K562 (cell line): ENCODE measurements around the gene BCAS3. TPM values are rescaled to one million over a fixed set of nuclear protein-coding genes. Genes with fewer than 3 reads are reported as not detected.

ENCODE experiments used
- ATAC-seq: fragments of 200-7000 bp; cut with Tn5 transposase; 3 replicates; pipeline ENCODE4 v1.9.1; 2020; ENCODE audit warnings: moderate library complexity
- BruUV-seq: library from RNA; stranded (reverse); fragments of 400-500 nt; replicated peaks from 2 replicates; lab custom pipeline; 2021; lab: Mats Ljungman, UMichigan
- CTCF ChIA-PET: fragments of 300-600 bp; formaldehyde crosslinking; extraction: SDS; loops from one replicate; lab custom pipeline; 2021; ENCODE audit warnings: low intra/inter-chr PET ratio; lab: Yijun Ruan, JAX
- POLR2A ChIA-PET: fragments of 300-600, 350-650 bp; sonication (Branson Sonifier 250); formaldehyde crosslinking; extraction: SDS; loops from one replicate; lab custom pipeline; 2021; ENCODE audit warnings: antibody characterized with exemption, inconsistent platforms; lab: Yijun Ruan, JAX
- DNase-seq, 4 experiments: peaks; one replicate each; pipeline versions ENCODE4 v3.0.0 to v3.0.0-alpha.2; 2011 to 2018; ENCODE audit warnings: low spot score in 3 of 4, mixed read lengths in 3 of 4; ENCODE audit errors: extremely low read depth in 1 of 4
- FAIRE-seq: peaks from 2 replicates; lab custom pipeline; 2011; peaks lifted over from hg19 to GRCh38; lab: Jason Lieb, UNC
- H2AFZ ChIP-seq: 2 replicates; pipeline ENCODE4 v1.6.0; 2011; ENCODE audit warnings: low read depth, low read length, control low read depth, inconsistent platforms
- H3K27ac ChIP-seq: fragments of 200-600 bp; 3 replicates; pipeline ENCODE4 v1.8.0; 2011; ENCODE audit warnings: low read depth, mild to moderate bottlenecking, control low read depth, inconsistent platforms, low read length, moderate library complexity, mixed read lengths; ENCODE audit errors: extremely low read depth
- H3K27me3 ChIP-seq, 2 experiments: fragments of 300-600 bp in 1 of 2; 2 replicates in 1 of 2; 3 replicates in 1 of 2; pipeline versions ENCODE4 v1.6.0 to v1.8.0; 2011; ENCODE audit warnings: inconsistent platforms in 2 of 2, low read length in 2 of 2, mild to moderate bottlenecking in 1 of 2, mixed read lengths in 1 of 2, moderate library complexity in 1 of 2; ENCODE audit not compliant: control insufficient read depth in 2 of 2, insufficient read depth in 2 of 2
- H3K36me3 ChIP-seq: fragments of 300-600 bp; 3 replicates; pipeline ENCODE4 v1.8.0; 2011; ENCODE audit warnings: mild to moderate bottlenecking, low read length, inconsistent platforms; ENCODE audit not compliant: control insufficient read depth, insufficient read depth
- H3K4me1 ChIP-seq, 2 experiments: fragments of 200-600 bp in 1 of 2; replicated peaks in 1 of 2; 2 replicates in 1 of 2; 3 replicates in 1 of 2; pipeline versions ENCODE4 v1.5.1 to v1.8.0; 2011; ENCODE audit warnings: inconsistent platforms in 2 of 2, low read length in 2 of 2, mild to moderate bottlenecking in 1 of 2, mixed read lengths in 1 of 2, moderate library complexity in 1 of 2; ENCODE audit not compliant: control insufficient read depth in 2 of 2, insufficient read depth in 2 of 2
- H3K4me2 ChIP-seq: 2 replicates; pipeline ENCODE4 v1.6.1; 2011; ENCODE audit warnings: low read length, control low read depth, inconsistent platforms, mixed read lengths; ENCODE audit not compliant: insufficient read depth
- H3K4me3 ChIP-seq: fragments of 200-600 bp; sonication (generic), shearing (Covaris generic); 2 replicates; pipeline ENCODE4 v1.5.1; 2016; ENCODE audit warnings: control low read depth, inconsistent platforms
- H3K79me2 ChIP-seq: fragments of 200-600 bp; 3 replicates; pipeline ENCODE4 v1.8.0; 2011; ENCODE audit warnings: low read length, inconsistent platforms; ENCODE audit not compliant: control insufficient read depth, insufficient read depth
- H3K9ac ChIP-seq, 2 experiments: 2 replicates each; pipeline versions ENCODE4 v1.6.0 to v1.6.1; 2011; ENCODE audit warnings: low read depth in 2 of 2, low read length in 2 of 2, control low read depth in 1 of 2, inconsistent platforms in 1 of 2, mild to moderate bottlenecking in 1 of 2, mixed read lengths in 1 of 2; ENCODE audit not compliant: insufficient read depth in 1 of 2
- H3K9me1 ChIP-seq: one replicate; pipeline ENCODE4 v1.6.0; 2011; ENCODE audit warnings: inconsistent platforms, mild to moderate bottlenecking, low read length, moderate library complexity; ENCODE audit not compliant: control insufficient read depth, insufficient read depth
- H3K9me3 ChIP-seq: replicated peaks from 2 replicates; pipeline ENCODE4 v1.5.1; 2011; ENCODE audit warnings: low read depth, low read length, inconsistent platforms; ENCODE audit not compliant: control insufficient read depth, insufficient read depth
- H4K20me1 ChIP-seq: replicated peaks from 2 replicates; pipeline ENCODE4 v1.6.1; 2011; ENCODE audit warnings: low read length, inconsistent platforms, mixed read lengths; ENCODE audit not compliant: control insufficient read depth, insufficient read depth
- E2F3 ChIP-seq: fragments of 250-450 bp; sonication (Bioruptor Pico); IDR thresholded peaks from 2 replicates; pipeline ENCODE4 v1.4.0; 2020; ENCODE audit warnings: mild to moderate bottlenecking
- EWSR1 ChIP-seq: fragments of 450-650 bp; IDR thresholded peaks from 2 replicates; pipeline ENCODE4 v1.6.1; 2018; ENCODE audit warnings: borderline replicate concordance, mild to moderate bottlenecking, low read depth, moderate library complexity; ENCODE audit not compliant: partially characterized antibody
- FOXJ3 ChIP-seq: sonication (generic); formaldehyde crosslinking; IDR thresholded peaks from 2 replicates; pipeline ENCODE4 v1.4.0; 2020; ENCODE audit warnings: mild to moderate bottlenecking, missing genetic modification reagents
- HCFC1 ChIP-seq: IDR thresholded peaks from 2 replicates; pipeline ENCODE4 v1.6.1; 2012; ENCODE audit warnings: low read depth, low read length, improper control_type of control experiment
- HIVEP1 ChIP-seq: fragments of 250-450 bp; sonication (Bioruptor Pico); IDR thresholded peaks from 2 replicates; pipeline ENCODE4 v1.4.0; 2020; ENCODE audit warnings: mild to moderate bottlenecking
- KAT8 ChIP-seq: fragments of 450-650 bp; IDR thresholded peaks from 2 replicates; pipeline ENCODE4 v1.6.1; 2016; ENCODE audit warnings: low read depth, mild to moderate bottlenecking
- TSHZ1 ChIP-seq: fragments of 250-450 bp; sonication (Bioruptor Pico); IDR thresholded peaks from 2 replicates; pipeline ENCODE4 v1.4.0; 2020; ENCODE audit warnings: mild to moderate bottlenecking, moderate library complexity
- ZBTB11 ChIP-seq, 3 experiments: fragments of 200-800 bp in 1 of 3; fragments of 250-450 bp in 1 of 3; fragments of 450-650 bp in 1 of 3; sonication (Bioruptor Pico) in 1 of 3; sonication (Bioruptor generic) in 1 of 3; formaldehyde crosslinking in 1 of 3; IDR thresholded peaks; 2 replicates each; pipeline versions ENCODE4 v1.6.1 to v1.8.0; 2016 to 2022; ENCODE audit warnings: mild to moderate bottlenecking in 2 of 3, missing genetic modification characterization in 2 of 3, missing compliant biosample characterization in 1 of 3, moderate library complexity in 1 of 3
- ZBTB12 ChIP-seq: fragments of 250-450 bp; sonication (Bioruptor Pico); IDR thresholded peaks from 2 replicates; pipeline ENCODE4 v1.4.0; 2020
- ZNF699 ChIP-seq: fragments of 250-450 bp; sonication (Bioruptor Pico); IDR thresholded peaks from 2 replicates; pipeline ENCODE4 v1.8.0; 2021; ENCODE audit warnings: mild to moderate bottlenecking, moderate library complexity; ENCODE audit not compliant: insufficient replicate concordance
- WGBS: fragments of 100-300 bp; shearing (Covaris generic); methylation state at CpG from one replicate; pipeline ENCODE4 v1.1.6; 2016; ENCODE audit warnings: low coverage, mixed read lengths; ENCODE audit not compliant: insufficient coverage; ENCODE audit errors: missing lambda C conversion rate; 5-methylcytosine and 5-hydroxymethylcytosine counted together
- in situ Hi-C: fragments of 300-500 bp; cut with MboI; formaldehyde crosslinking; loops from 4 replicates; pipeline ENCODE4 v1.15.0; 2018; ENCODE audit warnings: inconsistent platforms, mixed read lengths
- intact Hi-C: fragments of 100-400 bp; cut with micrococcal nuclease; formaldehyde crosslinking; loops from 2 replicates; pipeline ENCODE4 v1.14.2; 2022
- polyA plus RNA-seq, 8 experiments: library from polyadenylated mRNA; depleted of rRNA in 4 of 8; stranded (reverse) in 5 of 8; unstranded in 3 of 8; fragments of >200 nt; fragmentation: Nextera tagmentation in 2 of 8; fragmentation: Illumina TruSeq in 1 of 8; extraction: Ambion mirVana in 2 of 8; extraction: Trizol in 1 of 8; gene quantifications; 2 replicates each; pipeline versions ENCODE4 v1.2.1 to v1.2.3, GENCODE V29; 2011 to 2014; ENCODE audit warnings: inconsistent platforms in 1 of 8, missing spikeins in 1 of 8
- total RNA-seq, 7 experiments: library from RNA; depleted of rRNA in 6 of 7; stranded (reverse); fragments of >200 nt in 6 of 7; fragmentation: Illumina TruSeq in 2 of 7; extraction: Trizol in 2 of 7; gene quantifications; 2 replicates each; pipeline versions ENCODE4 v1.2.1 to v1.2.3, GENCODE V29; 2011 to 2021; ENCODE audit warnings: low replicate concordance in 1 of 7

Gene BCAS3
- total and polyA plus RNA-seq, 9 of the 15 experiments (the other 6 are each of a cell fraction or from before 2014, with no cell fraction given), result 1.9 to 5.5 (median 3.5) TPM

- intact Hi-C loops, result no loop called here
- no peak for ATAC-seq
Measured at GRCh38 chr17:61314368-61315078, 636.9 kb downstream of the BCAS3 start.

More at GRCh38 chr17:61314368-61315078, 636.9 kb downstream of the BCAS3 start:
- CTCF ChIA-PET, result no interaction called here
- H4K20me1 ChIP-seq, result no peaks in the 10 kb centered on the region
- DNase-seq, result no peak
- FAIRE-seq, result no peak
- H3K79me2 ChIP-seq, result no peaks in the 10 kb centered on the region
- peaks cover 27 to 57% of the 10 kb centered on the region in 2 experiments for H3K27me3 ChIP-seq
- H3K36me3 ChIP-seq, result no peaks in the 10 kb centered on the region
- POLR2A ChIA-PET, result interaction anchor here (0.6 kb wide), 1 partner anchor 61 kb away, joined by 3 read pairs; no protein-coding TSS in a partner anchor
- no peak overlapping the region for H3K4me2 ChIP-seq
- under 1% methylated on average over 8 of the region's 8 CpGs for WGBS
- H3K27ac ChIP-seq, result no peak overlapping the region
- H3K9me3 ChIP-seq, result no peaks in the 10 kb centered on the region
- H3K4me3 ChIP-seq, result no peak overlapping the region
- BruUV-seq, result no TSS peak
- in situ Hi-C loops, result no loop called here
- H3K9me1 ChIP-seq, result no peaks in the 10 kb centered on the region
- TF ChIP-seq TSHZ1 (no peak), ZNF699 (CRISPR knock-in tag) (no peak), HIVEP1 (no peak), E2F3 (CRISPR knock-in tag) (no peak), EWSR1 (peak; percentile 52), ZBTB11 (CRISPR knock-in tag; IDR thresholded peaks at IDR 0.05) (0 out of 6 replicates have a peak, but pooled peaks of 1 of the 3 experiments have one; percentile 10), FOXJ3 (CRISPR knock-in tag) (no peak), HCFC1 (no peak), ZBTB12 (CRISPR knock-in tag) (no peak), KAT8 (no peak)
- TF ChIP-seq, all 486 proteins: peak for 2
- H3K4me1 ChIP-seq, result no peaks in the 10 kb centered on the region
- no peak overlapping the region for H3K9ac ChIP-seq
- no peak overlapping the region for H2AFZ ChIP-seq
